ENCODE results near the gene CEP350. TPM values are rescaled to one million over a fixed set of nuclear protein-coding genes. Genes with fewer than 3 reads are reported as not detected.

The CEP350 gene
- total and polyA plus RNA-seq, 12 donors, result 4.1 to 71.4 (median 42.4) TPM

GRCh38 chr1:180066150-180066549, 111.5 kb downstream of the CEP350 start:
- no peak overlapping the region for H3K4me3 ChIP-seq
- H3K27me3 ChIP-seq, result no peaks in the 10 kb centered on the region
- intact Hi-C loops (cut with DNase I), result no loop called here
- DNase-seq, result no peak
- H3K27ac ChIP-seq, result no peak overlapping the region
- TF ChIP-seq CTCF (IDR thresholded peaks at IDR 0.05), result no peak
- no peak for TF ChIP-seq POLR2A (IDR thresholded peaks at IDR 0.05)
- 65 to 84% (median 77%) methylated on average over 3 of the region's 3 CpGs for WGBS, 4 donors
- H3K9me3 ChIP-seq (replicated peaks in 1 of 3), result no peaks in the 10 kb centered on the region
- H3K36me3 ChIP-seq (replicated peaks in 1 of 2), result peaks cover 0 to 67% of the 10 kb centered on the region in 2 donors
- no peaks in the 10 kb centered on the region for H3K4me1 ChIP-seq (replicated peaks in 1 of 2)

- H3K27ac ChIP-seq, result no peak overlapping the region
- no peaks in the 10 kb centered on the region for H3K4me1 ChIP-seq (replicated peaks in 1 of 2)
- H3K27me3 ChIP-seq, result no peaks in the 10 kb centered on the region
- no peak for DNase-seq
- peaks cover 0 to 43% of the 10 kb centered on the region in 2 donors for H3K36me3 ChIP-seq (replicated peaks in 1 of 2)
- no peak for TF ChIP-seq POLR2A (IDR thresholded peaks at IDR 0.05)
- TF ChIP-seq CTCF (IDR thresholded peaks at IDR 0.05), result no peak
- 86 to 93% (median 90%) methylated on average over 6 of the region's 6 CpGs for WGBS, 4 donors
- no peak overlapping the region for H3K4me3 ChIP-seq
- H3K9me3 ChIP-seq (replicated peaks in 1 of 3), result no peaks in the 10 kb centered on the region
- intact Hi-C loops (cut with DNase I), result no loop called here
Observed at GRCh38 chr1:180070286-180070685, 115.7 kb downstream of the CEP350 start.

GRCh38 chr1:180071759-180072158, 117.1 kb downstream of the CEP350 start:
- H3K9me3 ChIP-seq (replicated peaks in 1 of 3), result no peaks in the 10 kb centered on the region
- no peak overlapping the region for H3K4me3 ChIP-seq
- no peak overlapping the region for H3K27ac ChIP-seq
- 92 to 94% (median 93%) methylated on average over 5 of the region's 5 CpGs for whole genome bisulfite sequencing, 4 donors
- TF ChIP-seq POLR2A (IDR thresholded peaks at IDR 0.05), result no peak
- no peak for TF ChIP-seq CTCF (IDR thresholded peaks at IDR 0.05)
- intact Hi-C loops (cut with DNase I), result no loop called here
- H3K4me1 ChIP-seq (replicated peaks in 1 of 2), result no peaks in the 10 kb centered on the region
- peaks cover 0 to 43% of the 10 kb centered on the region in 2 donors for H3K36me3 ChIP-seq (replicated peaks in 1 of 2)
- H3K27me3 ChIP-seq, result no peaks in the 10 kb centered on the region
- DNase-seq, result no peak

GRCh38 chr1:180080439-180080838, 125.8 kb downstream of the CEP350 start:
- no peak for DNase-seq
- TF ChIP-seq CTCF (IDR thresholded peaks at IDR 0.05) (no peak), POLR2A (IDR thresholded peaks at IDR 0.05) (no peak)
- Histone ChIP-seq H3K9me3 (replicated peaks in 1 of 3) (no peaks in the 10 kb centered on the region), H3K4me3 (no peak overlapping the region), H3K36me3 (replicated peaks in 1 of 2) (peaks cover 0 to 66% of the 10 kb centered on the region in 2 donors), H3K27ac (no peak overlapping the region), H3K4me1 (replicated peaks in 1 of 2) (no peaks in the 10 kb centered on the region), H3K27me3 (no peaks in the 10 kb centered on the region)
- WGBS, 4 donors, result 97 to 100% (median 100%) methylated on average over 1 of the region's 1 CpG
- intact Hi-C loops (cut with DNase I), result no loop called here

All from adrenal gland (tissue), 12 donors.